ENCODE data around the gene DUSP7.

Gene DUSP7

GRCh38 chr3:52085681-52086282, 29.4 kb upstream of the DUSP7 start:
- FAIRE-seq = no peak
- TF ChIP-seq CTCF (IDR thresholded peaks at IDR 0.05; ENCODE audit: insufficient read depth, missing control alignments) = no peak
- DNase-seq (ENCODE audit: insufficient read length, low spot score) = no peak

GRCh38 chr3:52084954-52085680, 28.7 kb upstream of the DUSP7 start:
- no peak for TF ChIP-seq CTCF (IDR thresholded peaks at IDR 0.05; ENCODE audit: insufficient read depth, missing control alignments)

GRCh38 chr3:52084216-52084945, 28.0 kb upstream of the DUSP7 start:
- no peak for DNase-seq (ENCODE audit: insufficient read length, low spot score)
- TF ChIP-seq CTCF (IDR thresholded peaks at IDR 0.05; ENCODE audit: insufficient read depth, missing control alignments) = no peak
- FAIRE-seq = no peak

More at GRCh38 chr3:52084954-52085680, 28.7 kb upstream of the DUSP7 start:
- DNase-seq (ENCODE audit: insufficient read length, low spot score) (no peak), FAIRE-seq (no peak)

- no peak for TF ChIP-seq CTCF (IDR thresholded peaks at IDR 0.05; ENCODE audit: insufficient read depth, missing control alignments)
- DNase-seq (ENCODE audit: insufficient read length, low spot score) (no peak), FAIRE-seq (no peak)
These were observed 27.3 kb upstream of the DUSP7 start for GRCh38 chr3:52083556-52084087.

- no peak for FAIRE-seq
- DNase-seq (ENCODE audit: insufficient read length, low spot score) = no peak
- TF ChIP-seq CTCF (IDR thresholded peaks at IDR 0.05; ENCODE audit: insufficient read depth, missing control alignments) = no peak
These were observed 26.6 kb upstream of the DUSP7 start for GRCh38 chr3:52082951-52083350.

GRCh38 chr3:52080830-52081719, 24.7 kb upstream of the DUSP7 start:
- DNase-seq (ENCODE audit: insufficient read length, low spot score) (no peak), FAIRE-seq (no peak)

More at GRCh38 chr3:52080830-52081719, 24.7 kb upstream of the DUSP7 start:
- no peak for TF ChIP-seq CTCF (IDR thresholded peaks at IDR 0.05; ENCODE audit: insufficient read depth, missing control alignments)

Data from D721Med (cell line).